ENCODE data around the gene SULT1A2. TPM values are rescaled to one million over a fixed set of nuclear protein-coding genes. Genes with fewer than 3 reads are reported as not detected.
"Not testable (repeated sequence)": the region's sequence is repeated elsewhere in the genome, so short reads cannot be mapped to it uniquely, and the experiment has no call there.

SULT1A2 gene
- polyA plus RNA-seq, 5 donors, result 2.7 to 4.0 (median 3.7) TPM

GRCh38 chr16:28558456-28558855 lies 38.4 kb downstream of the SULT1A2 start:
- no peak for DNase-seq

GRCh38 chr16:28556914-28557320 lies 39.9 kb downstream of the SULT1A2 start:
- no peak for DNase-seq

DNA sequence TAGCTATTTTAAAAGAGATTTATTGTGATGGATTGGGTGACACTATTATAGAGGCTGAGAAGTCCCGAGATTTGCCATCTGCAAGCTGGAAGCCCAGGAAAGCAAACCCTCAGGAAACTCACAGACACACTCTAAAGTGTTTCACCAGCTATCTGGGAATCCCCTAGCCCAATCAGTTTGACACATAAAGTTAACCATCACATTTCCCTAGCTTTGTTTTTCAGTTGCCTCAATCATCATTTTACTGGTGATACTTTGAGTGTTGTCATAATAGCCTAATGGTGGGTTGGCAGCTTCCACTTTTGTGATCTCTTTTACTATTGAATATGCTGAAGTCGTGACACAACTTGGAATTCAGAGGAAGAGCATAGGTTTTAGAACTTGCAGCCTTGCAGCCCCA lies 41.3 kb downstream of the SULT1A2 start:
- DNase-seq, result no peak

DNA sequence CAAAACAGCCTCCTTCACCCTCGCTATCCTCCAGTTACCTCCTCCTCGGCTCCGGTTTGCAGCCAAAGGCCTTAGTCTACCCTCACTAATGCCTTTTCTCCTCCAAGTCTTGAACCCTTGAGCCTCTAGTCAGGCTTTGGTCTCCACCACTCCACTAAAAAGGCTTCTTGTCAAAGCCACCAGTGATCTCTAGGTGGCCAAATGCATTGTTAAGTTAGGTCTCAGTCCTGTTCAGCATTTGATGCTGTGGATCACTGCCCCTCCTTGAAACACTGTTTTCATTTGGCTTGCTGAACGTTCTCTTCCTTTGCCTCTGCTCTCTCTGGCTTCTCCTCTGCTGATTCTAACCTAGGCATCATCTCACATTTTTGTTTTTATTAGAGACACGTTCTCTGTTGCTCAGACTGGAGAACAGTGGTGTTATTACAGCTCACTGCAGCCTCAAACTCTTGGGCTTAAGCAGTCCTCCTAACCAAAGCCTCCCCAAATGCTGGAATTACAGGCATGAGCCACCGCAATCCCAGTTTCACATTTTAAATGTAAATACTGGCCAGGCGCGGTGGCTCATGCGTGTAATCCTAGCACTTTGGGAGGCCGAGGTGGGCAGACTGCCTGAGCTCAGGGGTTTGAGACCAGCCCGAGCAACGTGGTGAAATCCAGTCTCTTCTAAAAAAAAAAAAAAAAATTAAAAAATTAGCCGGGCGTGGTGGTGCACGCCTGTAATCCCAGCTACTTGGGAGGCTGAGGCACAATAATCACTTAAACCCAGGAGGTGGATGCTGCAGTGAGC lies 42.0 kb downstream of the SULT1A2 start:
- DNase-seq, result no peak

DNA sequence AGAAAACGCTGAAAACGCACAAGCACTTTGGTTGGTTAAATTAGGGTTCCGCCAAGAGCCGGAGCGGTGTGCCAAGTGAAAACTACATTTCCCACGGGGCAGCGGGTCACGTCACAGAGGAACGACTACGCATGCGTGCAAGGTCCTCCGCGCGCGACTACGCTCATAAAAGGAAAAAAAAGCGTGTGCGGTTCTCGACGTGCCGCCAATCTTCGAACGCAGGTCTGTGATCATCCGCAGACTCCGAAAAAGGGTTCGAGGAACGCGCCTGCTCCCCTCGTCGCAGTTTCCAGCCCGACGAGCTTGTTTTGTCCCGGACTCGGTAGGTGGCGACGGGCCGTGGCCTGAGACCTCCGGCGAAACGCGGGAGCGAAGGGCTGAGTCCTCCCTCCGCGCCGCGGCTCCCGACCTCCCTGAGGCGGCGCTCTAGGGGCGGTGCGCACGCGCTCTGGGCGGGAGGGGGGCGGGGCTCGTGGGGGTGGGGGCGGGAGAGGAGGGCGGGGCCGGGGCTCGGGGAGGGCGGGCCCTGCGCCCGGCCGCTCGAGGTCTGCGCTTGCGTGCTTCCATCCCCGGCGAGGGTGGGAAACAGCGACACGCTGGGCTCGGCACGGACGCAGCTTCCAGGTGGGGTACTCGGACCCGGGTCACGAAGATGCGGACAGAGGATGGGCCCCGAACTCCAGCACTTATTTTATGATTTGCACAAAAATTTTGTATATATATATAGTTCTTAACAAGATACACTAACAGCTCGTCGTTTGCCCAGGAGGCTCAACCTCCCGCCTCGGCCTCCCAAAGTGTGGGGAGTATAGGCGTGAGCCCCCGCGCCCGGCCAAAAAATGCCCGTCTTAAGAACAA lies 42.8 kb downstream of the SULT1A2 start, which contains the start of gene SGF29:
SGF29 (plus strand) TSS at position 145 of the 858 bp plus-strand sequence. CDS start 27,150 bp downstream, outside the sequence.
- peak; percentile 87 to 96 for DNase-seq

DNA sequence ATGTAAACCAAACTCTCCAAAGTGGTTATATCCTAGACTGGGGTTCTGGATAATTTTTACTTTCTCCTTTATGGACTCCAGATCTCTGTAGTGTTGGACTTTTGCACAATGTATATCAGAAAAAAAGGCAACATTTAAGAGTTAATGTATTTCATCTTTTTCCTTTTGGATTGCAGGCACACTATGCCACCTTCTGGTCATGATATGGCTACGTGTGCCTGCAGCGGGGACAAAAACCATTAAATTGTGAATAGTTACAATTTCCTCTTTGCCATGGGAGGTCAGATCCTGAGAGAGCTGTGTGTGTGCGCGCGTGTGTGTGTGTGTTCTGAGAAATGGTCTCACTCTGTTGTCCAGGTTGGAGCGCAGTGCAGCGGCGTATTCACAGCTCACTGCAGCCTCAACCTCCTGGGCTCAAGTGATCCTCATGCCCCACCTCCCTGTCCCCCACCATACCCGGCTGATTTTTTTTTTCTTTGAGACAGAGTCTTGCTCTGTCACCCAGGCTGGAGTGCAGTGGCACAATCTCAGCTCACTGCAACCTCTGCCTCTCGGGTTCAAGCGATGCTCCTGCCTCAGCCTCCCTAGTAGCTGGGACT lies 47.5 kb downstream of the SULT1A2 start:
- DNase-seq, result no peak

DNA sequence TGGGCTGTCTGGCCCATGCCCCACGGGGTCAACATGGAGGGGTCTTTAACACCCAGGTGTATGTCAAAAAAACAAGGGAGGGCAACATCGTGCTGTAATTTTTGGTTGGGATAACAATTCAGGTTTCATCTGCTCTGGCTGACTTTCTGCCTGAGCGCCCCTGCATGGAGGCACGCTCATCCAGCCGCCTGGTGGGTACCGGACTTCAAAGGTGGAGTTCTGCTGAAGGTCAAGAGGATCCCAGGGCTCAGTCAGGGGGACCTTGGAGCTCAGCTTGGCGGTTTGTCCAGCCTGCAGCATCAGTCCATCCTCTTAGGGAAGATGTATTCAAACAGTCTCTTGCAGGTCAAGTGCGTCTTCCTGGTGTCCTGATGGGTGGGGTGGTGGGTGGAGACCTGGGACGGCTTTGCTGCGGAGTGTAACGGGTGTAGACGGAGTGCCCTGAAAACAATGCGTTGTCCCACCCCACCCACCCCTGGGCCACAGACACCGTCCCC lies 48.5 kb downstream of the SULT1A2 start:
- no peak for DNase-seq

GRCh38 chr16:28546626-28547025 lies 50.2 kb downstream of the SULT1A2 start:
- DNase-seq, result no peak

GRCh38 chr16:28545964-28546363 lies 50.9 kb downstream of the SULT1A2 start:
- DNase-seq, result not testable (repeated sequence)

DNA sequence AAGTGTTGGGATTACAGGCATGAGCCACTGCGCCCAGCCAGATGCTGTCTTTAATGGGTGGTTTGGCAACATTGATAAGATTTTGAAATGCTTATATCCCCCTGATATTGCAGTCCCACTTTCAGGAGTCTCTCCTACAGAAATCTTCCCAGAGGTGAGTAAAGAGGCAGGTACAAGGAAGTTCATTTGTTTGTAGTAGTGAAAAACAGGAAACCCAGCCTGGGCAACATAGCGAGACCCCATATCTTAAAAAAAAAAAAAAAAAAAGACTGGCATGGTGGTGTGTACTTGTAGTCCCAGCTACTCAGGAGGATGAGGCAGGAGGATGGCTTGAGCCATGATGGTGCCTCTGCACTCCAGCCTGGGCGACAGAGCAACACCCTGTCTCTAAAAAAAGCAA lies 51.9 kb downstream of the SULT1A2 start:
- DNase-seq, result no peak

GRCh38 chr16:28543072-28543471 lies 53.8 kb downstream of the SULT1A2 start:
- no peak for DNase-seq

GRCh38 chr16:28542646-28543045 lies 54.2 kb downstream of the SULT1A2 start:
- no peak for DNase-seq

Other genes starting within 250 kb of the SULT1A2 start
- 1 to 10 TPM in 4 of 5 donors, under 1 TPM in 1; 0.72 to 2.6 (median 2.2) TPM for gene NPIPB6, start 233.5 kb downstream of the SULT1A2 start, polyA plus RNA-seq (ENCODE audit: insufficient read depth in 1 of 5, insufficient read length in 5 of 5, low replicate concordance in 1 of 5)
- 10 to 100 TPM; 41.1 to 87.4 (median 65.9) TPM for gene EIF3CL, start 193.2 kb downstream of the SULT1A2 start, polyA plus RNA-seq (ENCODE audit: insufficient read depth in 1 of 5, insufficient read length in 5 of 5, low replicate concordance in 1 of 5)
- gene NPIPB7, start 124.7 kb downstream of the SULT1A2 start, polyA plus RNA-seq (ENCODE audit: insufficient read depth in 1 of 5, insufficient read length in 5 of 5, low replicate concordance in 1 of 5), result under 1 TPM in 4 of 5 donors, not detected in 1; 0.13 to 0.35 (median 0.22) TPM
- 10 to 100 TPM; 21.0 to 33.4 (median 28.8) TPM for gene CLN3, start 105.0 kb downstream of the SULT1A2 start, polyA plus RNA-seq (ENCODE audit: insufficient read depth in 1 of 5, insufficient read length in 5 of 5, low replicate concordance in 1 of 5)
- gene APOBR, start 102.4 kb downstream of the SULT1A2 start, polyA plus RNA-seq (ENCODE audit: insufficient read depth in 1 of 5, insufficient read length in 5 of 5, low replicate concordance in 1 of 5), result 1 to 10 TPM in 3 of 5 donors, under 1 TPM in 2; 0.87 to 1.7 (median 1.4) TPM
- under 1 TPM in 1 of 5 donors, not detected in 4; 0.21 TPM for gene IL27, start 90.2 kb downstream of the SULT1A2 start, polyA plus RNA-seq (ENCODE audit: insufficient read depth in 1 of 5, insufficient read length in 5 of 5, low replicate concordance in 1 of 5)
- gene NUPR1, start 58.1 kb downstream of the SULT1A2 start, polyA plus RNA-seq (ENCODE audit: insufficient read depth in 1 of 5, insufficient read length in 5 of 5, low replicate concordance in 1 of 5), result 10 to 100 TPM; 29.7 to 51.1 (median 36.1) TPM
- 10 to 100 TPM; 14.4 to 30.5 (median 20.3) TPM for gene SGF29, start 43.1 kb downstream of the SULT1A2 start, polyA plus RNA-seq (ENCODE audit: insufficient read depth in 1 of 5, insufficient read length in 5 of 5, low replicate concordance in 1 of 5)
- 10 to 100 TPM; 21.4 to 46.9 (median 38.3) TPM for gene SULT1A1, start 13.0 kb upstream of the SULT1A2 start, polyA plus RNA-seq (ENCODE audit: insufficient read depth in 1 of 5, insufficient read length in 5 of 5, low replicate concordance in 1 of 5)
- 1 to 10 TPM in 2 of 5 donors, under 1 TPM in 3; 0.63 to 3.0 (median 0.98) TPM for gene NPIPB8, start 41.0 kb upstream of the SULT1A2 start, polyA plus RNA-seq (ENCODE audit: insufficient read depth in 1 of 5, insufficient read length in 5 of 5, low replicate concordance in 1 of 5)
- gene EIF3C, start 114.4 kb upstream of the SULT1A2 start, polyA plus RNA-seq (ENCODE audit: insufficient read depth in 1 of 5, insufficient read length in 5 of 5, low replicate concordance in 1 of 5), result 100 to 1,000 TPM; 253 to 385 (median 293) TPM
- gene NPIPB9, start 154.7 kb upstream of the SULT1A2 start, polyA plus RNA-seq (ENCODE audit: insufficient read depth in 1 of 5, insufficient read length in 5 of 5, low replicate concordance in 1 of 5), result 1 to 10 TPM; 1.2 to 4.1 (median 2.1) TPM
- gene ATXN2L, start 225.9 kb upstream of the SULT1A2 start, polyA plus RNA-seq (ENCODE audit: insufficient read depth in 1 of 5, insufficient read length in 5 of 5, low replicate concordance in 1 of 5), result 100 to 1,000 TPM in 3 of 5 donors, 10 to 100 TPM in 2; 84.6 to 137 (median 110) TPM
- gene TUFM, start 249.3 kb upstream of the SULT1A2 start, polyA plus RNA-seq (ENCODE audit: insufficient read depth in 1 of 5, insufficient read length in 5 of 5, low replicate concordance in 1 of 5), result 100 to 1,000 TPM; 123 to 192 (median 151) TPM